H9 (cell line): ENCODE data around the gene AP1B1. TPM values are rescaled to one million over a fixed set of nuclear protein-coding genes. Genes with fewer than 3 reads are reported as not detected.

Experiments used
- DNase-seq: peaks from one replicate; pipeline ENCODE4 v3.0.0-alpha.2; 2017
- H2AFZ ChIP-seq: one replicate; pipeline ENCODE4 v1.6.1; 2013; ENCODE audit warnings: mild to moderate bottlenecking, low read length, control low read depth, moderate library complexity
- H2AK5ac ChIP-seq: 2 replicates; pipeline ENCODE4 v1.6.1; 2013; ENCODE audit warnings: low read length, control low read depth, mixed read lengths; ENCODE audit not compliant: insufficient read length
- H2BK120ac ChIP-seq: one replicate; pipeline ENCODE4 v1.6.1; 2013; ENCODE audit warnings: low read depth, mild to moderate bottlenecking, low read length, control low read depth, inconsistent platforms; ENCODE audit not compliant: poor library complexity, severe bottlenecking
- H2BK12ac ChIP-seq: 2 replicates; pipeline ENCODE4 v1.6.1; 2013; ENCODE audit warnings: low read length, control low read depth, mixed read lengths, low read depth; ENCODE audit not compliant: insufficient read length
- H2BK15ac ChIP-seq: 2 replicates; pipeline ENCODE4 v1.6.1; 2013; ENCODE audit warnings: low read depth, low read length, control low read depth
- H2BK20ac ChIP-seq: one replicate; pipeline ENCODE4 v1.6.1; 2013; ENCODE audit warnings: low read depth, mild to moderate bottlenecking, low read length, control low read depth, inconsistent platforms; ENCODE audit not compliant: poor library complexity, severe bottlenecking
- H2BK5ac ChIP-seq: 2 replicates; pipeline ENCODE4 v1.6.1; 2013; ENCODE audit warnings: low read length, control low read depth, mixed read lengths; ENCODE audit not compliant: insufficient read length
- H3K14ac ChIP-seq: 2 replicates; pipeline ENCODE4 v1.6.1; 2013; ENCODE audit warnings: low read length, control low read depth; ENCODE audit not compliant: insufficient read depth
- H3K18ac ChIP-seq: 2 replicates; pipeline ENCODE4 v1.6.1; 2013; ENCODE audit warnings: low read depth, mild to moderate bottlenecking, mixed read lengths, low read length, control low read depth; ENCODE audit not compliant: insufficient read length
- H3K23ac ChIP-seq: 2 replicates; pipeline ENCODE4 v1.6.1; 2013; ENCODE audit warnings: low read length, control low read depth, mixed read lengths, low read depth; ENCODE audit not compliant: insufficient read length
- H3K23me2 ChIP-seq: 2 replicates; pipeline ENCODE4 v1.6.1; 2013; ENCODE audit warnings: low read depth, mild to moderate bottlenecking, mixed read lengths, low read length, control low read depth; ENCODE audit not compliant: insufficient read length, poor library complexity, severe bottlenecking
- H3K27ac ChIP-seq: 2 replicates; pipeline ENCODE4 v1.5.1; 2013; ENCODE audit warnings: low read length, control low read depth, mixed read lengths, low read depth; ENCODE audit not compliant: insufficient read length
- H3K27me3 ChIP-seq: 2 replicates; pipeline ENCODE4 v1.6.1; 2013; ENCODE audit warnings: low read length, control low read depth, inconsistent platforms; ENCODE audit not compliant: insufficient read depth
- H3K4ac ChIP-seq: 2 replicates; pipeline ENCODE4 v1.6.1; 2013; ENCODE audit warnings: low read depth, mild to moderate bottlenecking, control low read depth, inconsistent platforms, low read length, moderate library complexity
- H3K4me1 ChIP-seq: 2 replicates; pipeline ENCODE4 v1.6.1; 2013; ENCODE audit warnings: low read length, control low read depth, inconsistent platforms; ENCODE audit not compliant: insufficient read depth
- H3K4me2 ChIP-seq: 2 replicates; pipeline ENCODE4 v1.6.1; 2013; ENCODE audit warnings: low read length, control low read depth, mixed read lengths; ENCODE audit not compliant: insufficient read length, insufficient read depth
- H3K56ac ChIP-seq: 2 replicates; pipeline ENCODE4 v1.6.1; 2013; ENCODE audit warnings: low read depth, mild to moderate bottlenecking, mixed read lengths, low read length, control low read depth; ENCODE audit not compliant: insufficient read length
- H3K79me1 ChIP-seq: 2 replicates; pipeline ENCODE4 v1.6.1; 2013; ENCODE audit warnings: low read depth, mild to moderate bottlenecking, moderate library complexity, low read length, control low read depth, inconsistent platforms; ENCODE audit not compliant: insufficient read depth, poor library complexity, severe bottlenecking
- H3K79me2 ChIP-seq: 2 replicates; pipeline ENCODE4 v1.6.1; 2013; ENCODE audit warnings: low read length, control low read depth, inconsistent platforms; ENCODE audit not compliant: insufficient read depth
- H3K9ac ChIP-seq: 2 replicates; pipeline ENCODE4 v1.6.1; 2013; ENCODE audit warnings: low read length, control low read depth, mixed read lengths; ENCODE audit not compliant: insufficient read length; ENCODE audit errors: extremely low read depth
- H3K9me3 ChIP-seq: one replicate; pipeline ENCODE4 v1.6.1; 2013; ENCODE audit warnings: low read depth, low read length, inconsistent platforms; ENCODE audit not compliant: control insufficient read depth
- H3T11ph ChIP-seq: one replicate; pipeline ENCODE4 v1.6.1; 2013; ENCODE audit warnings: mild to moderate bottlenecking, low read length, control low read depth, inconsistent platforms
- H4K20me1 ChIP-seq: one replicate; pipeline ENCODE4 v1.6.1; 2013; ENCODE audit not compliant: control insufficient read depth, insufficient read length, insufficient read depth
- H4K5ac ChIP-seq: 2 replicates; pipeline ENCODE4 v1.6.1; 2013; ENCODE audit warnings: low read depth, mild to moderate bottlenecking, mixed read lengths, low read length, control low read depth; ENCODE audit not compliant: insufficient read length
- H4K8ac ChIP-seq: replicated peaks from 2 replicates; pipeline ENCODE4 v1.6.1; 2013; ENCODE audit warnings: low read length, control low read depth, mixed read lengths, low read depth; ENCODE audit not compliant: insufficient read length
- H4K91ac ChIP-seq: 2 replicates; pipeline ENCODE4 v1.6.1; 2013; ENCODE audit warnings: low read depth, mild to moderate bottlenecking, moderate library complexity, mixed read lengths, low read length, control low read depth; ENCODE audit not compliant: insufficient read length
- H3K27ac Mint-ChIP-seq, 3 experiments: 2 replicates in 2 of 3; 3 replicates in 1 of 3; pipeline ENCODE4 v1.8.0; 2020 to 2021; ENCODE audit warnings: mixed read lengths in 3 of 3, mild to moderate bottlenecking in 1 of 3, moderate library complexity in 1 of 3
- H3K27me3 Mint-ChIP-seq: 2 replicates; pipeline ENCODE4 v1.8.0; 2021; ENCODE audit warnings: low read depth, mild to moderate bottlenecking, moderate library complexity, mixed read lengths
- H3K36me3 Mint-ChIP-seq, 3 experiments: 2 replicates in 2 of 3; 3 replicates in 1 of 3; pipeline ENCODE4 v1.8.0; 2020 to 2021; ENCODE audit warnings: low read depth in 3 of 3, mixed read lengths in 3 of 3; ENCODE audit not compliant: insufficient read depth in 1 of 3
- H3K4me1 Mint-ChIP-seq, 2 experiments: 2 replicates each; pipeline ENCODE4 v1.8.0; 2020; ENCODE audit warnings: mixed read lengths in 2 of 2
- H3K4me3 Mint-ChIP-seq, 2 experiments: 2 replicates in 1 of 2; 3 replicates in 1 of 2; pipeline ENCODE4 v1.8.0; 2020 to 2021; ENCODE audit warnings: mild to moderate bottlenecking in 2 of 2, mixed read lengths in 2 of 2, moderate library complexity in 1 of 2
- H3K9me3 Mint-ChIP-seq, 2 experiments: 2 replicates in 1 of 2; 3 replicates in 1 of 2; pipeline ENCODE4 v1.8.0; 2020; ENCODE audit warnings: mild to moderate bottlenecking in 2 of 2, mixed read lengths in 2 of 2, moderate library complexity in 1 of 2
- WGBS: extraction: QIAGEN DNeasy Blood & Tissue Kit; methylation state at CpG from one replicate; pipeline ENCODE4 v1.1.7; 2013; ENCODE audit warnings: missing lambda C conversion rate, low lambda C conversion rate, mixed read lengths; ENCODE audit not compliant: insufficient read length; ENCODE audit errors: extremely low coverage; 5-methylcytosine and 5-hydroxymethylcytosine counted together
- total RNA-seq: library from RNA; stranded (reverse); gene quantifications from 2 replicates; pipeline ENCODE4 v1.2.1, GENCODE V29; 2021
- TF ChIP-seq, protein P1 (sequence below): fragments of 200-600 bp; sonication (generic); conservative IDR thresholded peaks from 3 replicates; pipeline ENCODE4 v1.8.0; 2021; ENCODE audit warnings: antibody characterized with exemption, mild to moderate bottlenecking

The AP1B1 gene
- total RNA-seq, 1 experiment from 2014 or later, result 64.0 TPM

DNA sequence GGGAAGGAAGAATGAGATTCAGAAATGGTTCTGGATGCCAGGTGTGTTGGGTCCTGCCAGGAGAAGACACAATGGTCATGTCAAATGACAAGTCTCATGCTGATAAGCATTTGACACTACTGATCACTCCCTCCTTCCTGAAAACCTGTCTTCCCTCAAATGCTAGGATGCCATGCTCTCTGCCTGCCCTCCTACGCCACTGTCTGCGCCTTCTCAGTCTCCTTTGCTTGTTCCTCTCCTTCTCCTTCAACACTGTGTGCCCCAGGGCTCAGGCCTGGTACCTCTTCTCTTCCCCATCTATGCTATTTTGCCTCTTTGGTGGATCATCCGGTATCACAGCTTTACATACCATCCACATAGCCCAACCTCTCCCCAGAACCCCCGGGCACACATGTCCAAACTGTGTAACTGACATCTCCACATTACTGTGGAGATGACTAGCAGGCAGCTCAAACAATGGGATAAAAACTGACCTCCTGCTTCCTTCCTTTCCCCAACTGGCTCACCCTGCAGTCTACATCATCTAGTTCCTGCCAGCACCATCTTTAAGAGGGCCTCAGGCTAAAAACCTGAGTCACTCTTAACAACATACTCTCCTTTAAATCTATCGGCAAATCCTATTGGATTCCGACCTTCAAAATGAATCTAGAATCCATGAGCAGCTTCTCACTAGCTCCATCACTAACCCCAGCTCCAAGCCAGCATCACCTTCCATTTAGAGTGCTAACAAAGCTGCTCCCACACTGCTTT is 8.2 kb downstream of the AP1B1 start:
- Histone ChIP-seq H2AK5ac (no peak overlapping the region), H3K56ac (no peak overlapping the region), H2BK12ac (no peak overlapping the region), H4K20me1 (no peaks in the 10 kb centered on the region), H3K23ac (no peak overlapping the region), H3K9ac (no peak overlapping the region), H4K5ac (no peak overlapping the region), H3K18ac (no peak overlapping the region), H3K14ac (no peak overlapping the region), H3K79me1 (no peaks in the 10 kb centered on the region), H3K27me3 (no peaks in the 10 kb centered on the region), H3K23me2 (no peaks in the 10 kb centered on the region), H3T11ph (no peak overlapping the region), H3K4me2 (no peak overlapping the region), H3K79me2 (peaks cover 4% of the 10 kb centered on the region), H3K4me1 (no peaks in the 10 kb centered on the region), H2BK120ac (no peak overlapping the region), H2BK20ac (no peak overlapping the region), H2BK5ac (no peak overlapping the region), H3K4ac (no peak overlapping the region), H3K27ac (no peak overlapping the region), H4K8ac (no peak overlapping the region), H2AFZ (no peak overlapping the region), H4K91ac (no peak overlapping the region), H3K9me3 (no peaks in the 10 kb centered on the region), H2BK15ac (no peak overlapping the region)
- TF ChIP-seq, protein P1, sequence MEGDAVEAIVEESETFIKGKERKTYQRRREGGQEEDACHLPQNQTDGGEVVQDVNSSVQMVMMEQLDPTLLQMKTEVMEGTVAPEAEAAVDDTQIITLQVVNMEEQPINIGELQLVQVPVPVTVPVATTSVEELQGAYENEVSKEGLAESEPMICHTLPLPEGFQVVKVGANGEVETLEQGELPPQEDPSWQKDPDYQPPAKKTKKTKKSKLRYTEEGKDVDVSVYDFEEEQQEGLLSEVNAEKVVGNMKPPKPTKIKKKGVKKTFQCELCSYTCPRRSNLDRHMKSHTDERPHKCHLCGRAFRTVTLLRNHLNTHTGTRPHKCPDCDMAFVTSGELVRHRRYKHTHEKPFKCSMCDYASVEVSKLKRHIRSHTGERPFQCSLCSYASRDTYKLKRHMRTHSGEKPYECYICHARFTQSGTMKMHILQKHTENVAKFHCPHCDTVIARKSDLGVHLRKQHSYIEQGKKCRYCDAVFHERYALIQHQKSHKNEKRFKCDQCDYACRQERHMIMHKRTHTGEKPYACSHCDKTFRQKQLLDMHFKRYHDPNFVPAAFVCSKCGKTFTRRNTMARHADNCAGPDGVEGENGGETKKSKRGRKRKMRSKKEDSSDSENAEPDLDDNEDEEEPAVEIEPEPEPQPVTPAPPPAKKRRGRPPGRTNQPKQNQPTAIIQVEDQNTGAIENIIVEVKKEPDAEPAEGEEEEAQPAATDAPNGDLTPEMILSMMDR, result no peak
- H3K4me3 Mint-ChIP-seq, result no peak overlapping the region
- peaks cover 7 to 23% (median 9%) of the 10 kb centered on the region in 3 experiments; a peak in 5 of 7 replicates for H3K36me3 Mint-ChIP-seq
- H3K4me1 Mint-ChIP-seq, result no peaks in the 10 kb centered on the region; a peak in 1 of 4 replicates
- no CpG with 5 or more reads among the region's 6 CpGs for WGBS
- no peaks in the 10 kb centered on the region for H3K27me3 Mint-ChIP-seq
- DNase-seq, result no peak
- no peaks in the 10 kb centered on the region for H3K9me3 Mint-ChIP-seq
- H3K27ac Mint-ChIP-seq, result peak overlapping the region in 1 of 3 experiments; percentile 21; a peak in 1 of 7 replicates
